GM23248 (cell line): ENCODE data around the gene KIF12.

Experiments used
- EZH2 ChIP-seq: fragments of 200-600 bp; sonication (generic); IDR thresholded peaks from 2 replicates; pipeline ENCODE4 v1.6.1; 2018; ENCODE audit warnings: antibody characterized with exemption, mild to moderate bottlenecking; ENCODE audit not compliant: insufficient read depth, poor library complexity, severe bottlenecking
- EZH2phosphoT487 ChIP-seq: fragments of 200-600 bp; sonication (generic); IDR thresholded peaks from 2 replicates; pipeline ENCODE4 v1.6.1; 2018; ENCODE audit warnings: antibody characterized with exemption, moderate library complexity, mild to moderate bottlenecking, low read depth; ENCODE audit not compliant: insufficient read depth

DNA sequence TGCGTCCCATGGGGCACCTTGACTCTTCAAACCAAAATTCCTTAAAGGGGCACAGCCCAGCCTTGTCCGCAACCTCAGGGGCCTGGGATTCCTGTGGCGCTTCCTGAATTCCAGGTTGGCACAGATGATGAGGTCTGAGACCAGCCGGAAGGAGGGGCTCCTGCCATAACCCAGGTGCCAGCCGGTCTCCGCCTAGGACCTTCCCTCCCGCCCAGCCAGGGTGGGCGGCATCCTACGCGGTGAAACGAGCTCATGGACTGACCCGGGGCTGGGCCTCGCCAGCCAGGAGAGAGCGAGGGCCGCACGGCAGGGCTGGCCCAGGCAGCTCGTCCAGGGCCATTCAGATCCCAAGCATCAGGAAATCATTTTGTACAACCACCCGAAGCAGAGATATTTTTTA is 44.0 kb downstream of the KIF12 start:
- TF ChIP-seq EZH2phosphoT487 (no peak), EZH2 (no peak)
